Glutamatergic neuron (in vitro differentiated cells): ENCODE measurements around the gene SDC4. TPM values are rescaled to one million over a fixed set of nuclear protein-coding genes. Genes with fewer than 3 reads are reported as not detected.

ENCODE experiments used
- DNase-seq: peaks from one replicate; pipeline ENCODE4 v3.0.0; 2022
- H3K27ac Mint-ChIP-seq: one replicate; pipeline ENCODE4 v1.8.0; 2020; ENCODE audit warnings: mild to moderate bottlenecking, mixed read lengths, inconsistent platforms; ENCODE audit not compliant: unreplicated experiment
- H3K27me3 Mint-ChIP-seq: one replicate; pipeline ENCODE4 v1.8.0; 2020; ENCODE audit warnings: mild to moderate bottlenecking, moderate library complexity, mixed read lengths, inconsistent platforms; ENCODE audit not compliant: unreplicated experiment
- H3K36me3 Mint-ChIP-seq: one replicate; pipeline ENCODE4 v1.8.0; 2020; ENCODE audit warnings: mild to moderate bottlenecking, mixed read lengths, inconsistent platforms; ENCODE audit not compliant: unreplicated experiment
- H3K4me1 Mint-ChIP-seq: one replicate; pipeline ENCODE4 v1.8.0; 2020; ENCODE audit warnings: mild to moderate bottlenecking, low read depth, mixed read lengths, inconsistent platforms; ENCODE audit not compliant: unreplicated experiment
- H3K4me3 Mint-ChIP-seq: one replicate; pipeline ENCODE4 v1.8.0; 2020; ENCODE audit warnings: mild to moderate bottlenecking, mixed read lengths, inconsistent platforms; ENCODE audit not compliant: unreplicated experiment
- H3K9me3 Mint-ChIP-seq: one replicate; pipeline ENCODE4 v1.8.0; 2020; ENCODE audit warnings: mild to moderate bottlenecking, moderate library complexity, mixed read lengths, inconsistent platforms; ENCODE audit not compliant: unreplicated experiment
- total RNA-seq: library from RNA; stranded (reverse); fragmentation: NEBNext Ultra II Directional; extraction: Animal tissue kit (Norgen Biotek cat#: 25700); gene quantifications from one replicate; pipeline ENCODE4 v1.2.1, GENCODE V29; 2021; ENCODE audit not compliant: unreplicated experiment
- TF ChIP-seq, protein P1 (sequence below): fragments of 200-600 bp; sonication (generic); IDR thresholded peaks from one replicate; pipeline ENCODE4 v1.5.0; 2021; ENCODE audit not compliant: partially characterized antibody, unreplicated experiment

SDC4 gene
- total RNA-seq, 1 donor from 2014 or later = 0.61 TPM

DNA sequence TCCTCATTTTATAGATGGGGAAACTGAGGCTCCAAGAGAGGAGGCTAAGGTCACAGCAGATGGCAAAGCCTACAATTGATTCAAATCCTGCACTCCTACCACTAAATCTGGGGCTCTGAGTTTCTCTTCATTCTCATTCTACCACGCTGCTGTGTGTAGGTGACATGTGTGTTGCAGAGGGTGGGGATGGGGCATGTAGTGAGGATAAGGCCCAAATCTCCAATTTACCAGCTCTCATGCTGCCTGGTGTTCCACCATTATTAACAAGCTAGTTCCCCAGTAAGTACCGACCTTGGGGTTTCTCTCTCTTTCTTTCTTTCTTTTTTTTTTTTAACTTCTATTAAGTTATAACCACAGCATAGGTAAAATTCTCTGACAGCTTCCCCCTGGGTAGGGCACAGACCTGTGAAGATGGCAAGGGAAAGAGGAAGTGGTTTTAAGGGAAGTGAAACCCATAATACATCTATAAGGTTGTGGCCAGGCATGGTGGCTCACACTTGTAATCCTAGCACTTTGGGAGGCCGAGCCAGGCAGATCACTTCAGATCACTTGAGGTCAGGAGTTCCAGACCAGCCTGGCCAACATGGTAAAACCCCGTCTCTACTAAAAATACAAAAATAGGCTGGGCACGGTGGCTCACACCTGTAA is 27.2 kb downstream of the SDC4 start:
- DNase-seq = no peak
- TF ChIP-seq, protein P1, sequence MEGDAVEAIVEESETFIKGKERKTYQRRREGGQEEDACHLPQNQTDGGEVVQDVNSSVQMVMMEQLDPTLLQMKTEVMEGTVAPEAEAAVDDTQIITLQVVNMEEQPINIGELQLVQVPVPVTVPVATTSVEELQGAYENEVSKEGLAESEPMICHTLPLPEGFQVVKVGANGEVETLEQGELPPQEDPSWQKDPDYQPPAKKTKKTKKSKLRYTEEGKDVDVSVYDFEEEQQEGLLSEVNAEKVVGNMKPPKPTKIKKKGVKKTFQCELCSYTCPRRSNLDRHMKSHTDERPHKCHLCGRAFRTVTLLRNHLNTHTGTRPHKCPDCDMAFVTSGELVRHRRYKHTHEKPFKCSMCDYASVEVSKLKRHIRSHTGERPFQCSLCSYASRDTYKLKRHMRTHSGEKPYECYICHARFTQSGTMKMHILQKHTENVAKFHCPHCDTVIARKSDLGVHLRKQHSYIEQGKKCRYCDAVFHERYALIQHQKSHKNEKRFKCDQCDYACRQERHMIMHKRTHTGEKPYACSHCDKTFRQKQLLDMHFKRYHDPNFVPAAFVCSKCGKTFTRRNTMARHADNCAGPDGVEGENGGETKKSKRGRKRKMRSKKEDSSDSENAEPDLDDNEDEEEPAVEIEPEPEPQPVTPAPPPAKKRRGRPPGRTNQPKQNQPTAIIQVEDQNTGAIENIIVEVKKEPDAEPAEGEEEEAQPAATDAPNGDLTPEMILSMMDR = no peak
- H3K36me3 Mint-ChIP-seq = no peaks in the 10 kb centered on the region

DNA sequence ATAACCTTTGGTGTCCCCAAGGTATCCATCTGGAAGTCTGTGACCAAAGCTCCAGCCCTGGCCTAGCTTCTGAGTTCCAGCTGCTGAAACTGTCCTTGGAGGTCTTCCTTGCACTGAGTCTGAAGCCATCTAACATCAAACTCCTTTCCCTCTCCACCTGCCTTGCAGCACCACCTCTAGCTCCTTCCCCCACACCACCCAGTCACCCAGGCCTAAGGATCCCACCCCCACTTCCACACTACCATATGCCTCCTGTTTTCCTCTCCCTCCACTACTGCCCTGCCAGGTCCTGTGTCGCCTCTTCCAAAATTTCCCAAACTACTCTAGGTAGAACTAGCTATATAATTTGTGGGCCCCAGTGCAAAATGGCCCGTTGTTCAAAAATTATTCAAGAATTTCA is 29.3 kb downstream of the SDC4 start:
- TF ChIP-seq, protein P1 = no peak
- Mint-ChIP-seq H3K4me3 (no peak overlapping the region), H3K9me3 (no peaks in the 10 kb centered on the region), H3K27ac (no peak overlapping the region), H3K36me3 (no peaks in the 10 kb centered on the region), H3K27me3 (no peaks in the 10 kb centered on the region), H3K4me1 (no peaks in the 10 kb centered on the region)
- DNase-seq = no peak

More for the DNA sequence above, 27.2 kb downstream of the SDC4 start:
- Mint-ChIP-seq H3K27me3 (no peaks in the 10 kb centered on the region), H3K27ac (no peak overlapping the region), H3K9me3 (no peaks in the 10 kb centered on the region), H3K4me3 (no peak overlapping the region), H3K4me1 (peaks cover 8% of the 10 kb centered on the region)

DNA sequence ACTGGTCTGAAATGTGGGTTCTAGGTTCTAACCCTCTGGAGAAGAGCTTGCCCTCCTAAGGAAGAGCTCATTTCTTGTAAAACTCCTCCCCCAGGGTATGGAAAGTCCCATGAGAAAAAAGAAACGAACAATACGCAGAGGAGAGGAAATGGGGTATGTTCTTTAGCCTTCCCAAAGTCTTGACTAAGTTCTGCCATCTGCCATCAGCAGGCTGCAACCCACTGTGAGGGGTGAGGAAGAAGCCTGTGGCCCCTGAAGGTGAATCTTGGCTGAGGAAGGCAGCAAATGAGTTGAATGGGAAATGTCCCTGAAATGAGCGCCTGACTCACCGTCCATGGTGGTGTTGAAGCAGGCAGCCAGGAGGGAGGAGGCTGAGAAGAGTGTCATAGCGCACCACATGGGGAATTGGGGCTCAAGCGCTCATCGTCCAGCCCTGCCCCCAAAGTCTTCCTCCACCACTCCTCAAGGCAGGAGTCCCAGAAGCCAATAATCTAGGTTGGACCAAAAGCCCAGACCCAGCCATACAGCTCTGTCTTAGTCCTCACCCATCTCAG is 29.8 kb downstream of the SDC4 start:
- H3K9me3 Mint-ChIP-seq = no peaks in the 10 kb centered on the region
- no peak for DNase-seq
- H3K27ac Mint-ChIP-seq = no peak overlapping the region
- H3K27me3 Mint-ChIP-seq = no peaks in the 10 kb centered on the region
- TF ChIP-seq, protein P1 = no peak
- H3K4me3 Mint-ChIP-seq = no peak overlapping the region
- no peaks in the 10 kb centered on the region for H3K4me1 Mint-ChIP-seq
- no peaks in the 10 kb centered on the region for H3K36me3 Mint-ChIP-seq

DNA sequence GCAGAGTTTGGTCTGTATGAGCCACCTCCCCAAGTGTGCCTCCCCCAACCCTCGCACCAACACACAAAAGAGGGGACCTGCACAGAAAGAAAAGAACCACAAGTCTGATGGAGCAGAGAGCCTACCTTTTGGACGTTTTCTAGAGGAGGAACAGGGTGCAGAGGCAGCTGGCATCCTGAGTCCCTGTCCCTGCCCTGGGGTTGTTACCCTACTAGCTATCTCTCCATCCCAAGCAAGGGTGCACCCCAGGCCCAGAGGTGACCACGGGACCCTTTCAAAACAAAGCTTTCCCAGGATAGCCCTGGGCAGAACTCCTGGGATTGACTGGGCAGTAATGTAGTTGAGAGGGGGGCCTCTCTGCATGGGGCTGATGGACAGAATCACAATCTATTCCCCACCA is 30.4 kb downstream of the SDC4 start:
- H3K27ac Mint-ChIP-seq = no peak overlapping the region
- no peaks in the 10 kb centered on the region for H3K27me3 Mint-ChIP-seq
- H3K4me1 Mint-ChIP-seq = no peaks in the 10 kb centered on the region
- H3K4me3 Mint-ChIP-seq = no peak overlapping the region
- no peaks in the 10 kb centered on the region for H3K36me3 Mint-ChIP-seq
- H3K9me3 Mint-ChIP-seq = no peaks in the 10 kb centered on the region
- no peak for DNase-seq
- TF ChIP-seq, protein P1 = no peak

DNA sequence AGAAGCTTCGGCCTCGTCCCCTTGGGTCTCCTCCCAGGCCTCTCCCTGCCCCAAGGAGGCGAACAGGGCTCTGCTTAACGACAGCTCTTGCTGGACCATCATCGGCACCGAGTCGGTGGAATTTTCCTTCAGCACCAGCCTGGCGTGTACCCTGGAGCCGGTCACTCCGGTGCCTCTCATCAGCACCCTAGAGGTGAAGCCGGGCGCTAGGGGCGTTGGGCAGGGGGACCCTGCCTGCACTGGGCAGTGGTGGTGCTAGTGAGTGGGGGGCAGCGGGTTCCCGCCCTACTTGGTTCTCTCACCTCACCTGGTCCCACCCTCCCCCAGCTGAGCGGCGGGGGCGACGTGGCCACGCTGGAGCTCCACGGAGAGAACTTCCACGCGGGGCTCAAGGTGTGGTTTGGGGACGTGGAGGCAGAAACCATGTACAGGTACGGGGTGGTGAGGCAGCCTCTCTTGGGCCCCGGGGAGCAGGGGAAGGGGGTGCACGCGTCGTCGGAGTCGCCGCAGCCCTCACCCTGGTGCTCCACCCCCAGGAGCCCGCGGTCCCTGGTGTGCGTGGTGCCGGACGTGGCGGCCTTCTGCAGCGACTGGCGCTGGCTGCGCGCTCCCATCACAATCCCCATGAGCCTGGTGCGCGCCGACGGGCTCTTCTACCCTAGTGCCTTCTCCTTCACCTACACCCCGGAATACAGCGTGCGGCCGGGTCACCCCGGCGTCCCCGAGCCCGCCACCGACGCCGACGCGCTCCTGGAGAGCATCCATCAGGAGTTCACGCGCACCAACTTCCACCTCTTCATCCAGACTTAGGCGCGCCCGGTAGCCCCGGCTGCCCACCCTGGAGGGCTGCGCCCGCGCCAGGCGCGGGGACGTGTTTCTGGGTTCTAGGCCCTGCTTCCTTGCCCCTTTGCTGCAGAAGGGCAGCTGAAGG is 31.8 kb downstream of the SDC4 start:
- Mint-ChIP-seq H3K4me1 (no peaks in the 10 kb centered on the region), H3K27me3 (no peaks in the 10 kb centered on the region), H3K4me3 (no peak overlapping the region), H3K9me3 (peaks cover 1% of the 10 kb centered on the region), H3K27ac (no peak overlapping the region), H3K36me3 (no peaks in the 10 kb centered on the region)
- DNase-seq = no peak
- TF ChIP-seq, protein P1 = no peak
